Mucosa of rectum (tissue), 2 donors: ENCODE measurements around the gene EGR4.
"Not testable (repeated sequence)": the region's sequence is repeated elsewhere in the genome, so short reads cannot be mapped to it uniquely, and the experiment has no call there.

Experiments used
- H3K27ac ChIP-seq, 2 donors: one replicate each; pipeline ENCODE4 v1.7.0; 2013; ENCODE audit warnings: inconsistent platforms in 2 of 2, low read depth in 2 of 2, low read length in 2 of 2
- H3K27me3 ChIP-seq, 2 donors: one replicate each; pipeline ENCODE4 v1.7.0; 2013; ENCODE audit warnings: low read length in 2 of 2; ENCODE audit not compliant: control insufficient read depth in 2 of 2, insufficient read depth in 2 of 2
- H3K36me3 ChIP-seq, 2 donors: one replicate each; pipeline ENCODE4 v1.7.0; 2013; ENCODE audit warnings: low read length in 2 of 2; ENCODE audit not compliant: control insufficient read depth in 2 of 2, insufficient read depth in 2 of 2
- H3K4me1 ChIP-seq, 2 donors: one replicate each; pipeline ENCODE4 v1.7.0; 2013; ENCODE audit warnings: low read length in 2 of 2, mild to moderate bottlenecking in 1 of 2; ENCODE audit not compliant: control insufficient read depth in 2 of 2, insufficient read depth in 2 of 2
- H3K4me3 ChIP-seq, 2 donors: one replicate each; pipeline ENCODE4 v1.7.0; 2013; ENCODE audit warnings: low read length in 2 of 2
- H3K9ac ChIP-seq, 2 donors: one replicate each; pipeline ENCODE4 v1.7.0; 2013; ENCODE audit warnings: low read length in 2 of 2, low read depth in 1 of 2, mild to moderate bottlenecking in 1 of 2
- H3K9me3 ChIP-seq, 2 donors: one replicate each; pipeline ENCODE4 v1.7.0; 2013; ENCODE audit warnings: low read length in 2 of 2; ENCODE audit not compliant: control insufficient read depth in 2 of 2
- donor health status: healthy.
- donor health status: Normal muscosa, but diverticular disease.

The EGR4 gene

DNA sequence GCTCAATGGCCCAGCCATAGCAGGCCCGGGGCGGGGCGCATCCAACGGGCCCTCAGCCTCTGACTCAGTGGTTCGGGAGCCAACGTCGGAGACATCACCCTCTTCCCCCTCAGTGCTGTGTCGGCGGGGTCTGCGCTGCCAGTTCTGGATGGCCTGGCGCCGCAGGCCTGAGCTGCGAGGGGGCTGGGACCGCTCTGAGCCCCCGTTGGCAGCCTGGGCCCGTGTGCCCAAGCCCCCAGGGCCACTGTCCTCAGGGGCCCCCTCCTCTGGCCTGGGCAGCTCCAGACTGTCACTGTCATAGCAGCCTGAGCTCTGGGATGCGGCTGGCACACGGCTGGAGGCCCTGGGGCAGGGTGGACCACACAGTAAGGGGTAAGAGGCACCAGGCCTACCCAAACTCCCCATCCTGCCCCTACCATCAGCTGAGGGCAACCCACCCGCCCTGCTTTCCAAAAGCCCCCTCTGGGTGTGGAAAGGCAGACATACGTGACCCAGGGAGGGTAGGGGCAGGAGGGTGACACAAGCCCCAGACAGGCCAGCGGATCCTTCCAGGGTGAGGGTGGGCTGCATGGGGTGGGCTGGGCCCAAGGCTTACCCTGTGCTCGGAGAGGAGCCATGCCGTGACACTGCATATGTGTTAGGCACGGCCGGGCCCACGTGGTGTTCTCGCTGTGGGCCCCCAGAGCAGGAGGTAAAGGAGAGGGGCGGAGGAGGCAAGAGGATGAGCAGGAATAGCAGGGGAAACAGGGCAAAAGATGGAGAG lies 27.9 kb downstream of the EGR4 start:
- peaks cover 0 to 2% of the 10 kb centered on the region in 2 donors for H3K27me3 ChIP-seq
- H3K4me3 ChIP-seq = no peak overlapping the region
- H3K27ac ChIP-seq = no peak overlapping the region
- no peaks in the 10 kb centered on the region for H3K36me3 ChIP-seq
- no peak overlapping the region for H3K9ac ChIP-seq
- H3K9me3 ChIP-seq = no peaks in the 10 kb centered on the region
- H3K4me1 ChIP-seq = peaks cover 5 to 8% of the 10 kb centered on the region in 2 donors

DNA sequence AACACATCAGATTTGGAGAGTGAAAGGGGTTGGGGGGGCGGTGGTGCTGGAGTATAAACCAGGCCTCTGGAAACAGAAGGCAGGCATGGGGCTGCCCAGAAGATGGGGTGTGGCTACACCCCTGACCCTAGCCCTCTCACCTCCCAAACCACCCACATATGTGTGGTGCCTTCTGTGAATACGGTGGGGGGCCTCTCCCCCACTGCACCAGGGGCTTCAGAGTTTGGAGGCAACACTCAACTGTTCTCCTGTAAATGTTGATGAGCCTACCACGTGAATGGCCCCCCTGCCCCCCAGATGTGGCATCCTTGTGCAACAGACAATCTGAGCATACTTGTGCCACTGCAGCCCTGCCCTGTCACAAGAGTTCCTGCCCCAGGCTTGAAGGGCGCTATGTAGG lies 28.6 kb downstream of the EGR4 start:
- H3K9ac ChIP-seq = no peak overlapping the region
- H3K4me1 ChIP-seq = peaks cover 5 to 8% of the 10 kb centered on the region in 2 donors
- peaks cover 0 to 2% of the 10 kb centered on the region in 2 donors for H3K27me3 ChIP-seq
- no peaks in the 10 kb centered on the region for H3K36me3 ChIP-seq
- H3K9me3 ChIP-seq = no peaks in the 10 kb centered on the region
- H3K27ac ChIP-seq = no peak overlapping the region
- no peak overlapping the region for H3K4me3 ChIP-seq

DNA sequence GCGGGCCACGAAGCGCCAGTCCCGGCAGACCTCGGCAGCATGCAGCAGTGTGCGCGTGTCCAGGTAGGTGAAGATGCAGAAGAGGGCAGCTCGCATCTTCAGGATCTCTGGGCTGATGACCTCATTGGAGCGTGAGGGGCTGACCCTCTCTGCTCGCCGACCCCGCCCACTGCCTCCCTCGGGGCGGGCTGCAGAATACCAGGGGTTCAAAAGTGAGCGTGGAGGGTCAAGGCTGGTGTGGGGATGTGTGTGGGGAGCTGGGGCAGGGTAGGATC lies 29.1 kb downstream of the EGR4 start:
- no peaks in the 10 kb centered on the region for H3K36me3 ChIP-seq
- H3K4me1 ChIP-seq = peaks cover 5 to 8% of the 10 kb centered on the region in 2 donors
- H3K27ac ChIP-seq = no peak overlapping the region
- H3K4me3 ChIP-seq = no peak overlapping the region
- no peaks in the 10 kb centered on the region for H3K9me3 ChIP-seq
- H3K27me3 ChIP-seq = peaks cover 0 to 2% of the 10 kb centered on the region in 2 donors
- H3K9ac ChIP-seq = no peak overlapping the region

DNA sequence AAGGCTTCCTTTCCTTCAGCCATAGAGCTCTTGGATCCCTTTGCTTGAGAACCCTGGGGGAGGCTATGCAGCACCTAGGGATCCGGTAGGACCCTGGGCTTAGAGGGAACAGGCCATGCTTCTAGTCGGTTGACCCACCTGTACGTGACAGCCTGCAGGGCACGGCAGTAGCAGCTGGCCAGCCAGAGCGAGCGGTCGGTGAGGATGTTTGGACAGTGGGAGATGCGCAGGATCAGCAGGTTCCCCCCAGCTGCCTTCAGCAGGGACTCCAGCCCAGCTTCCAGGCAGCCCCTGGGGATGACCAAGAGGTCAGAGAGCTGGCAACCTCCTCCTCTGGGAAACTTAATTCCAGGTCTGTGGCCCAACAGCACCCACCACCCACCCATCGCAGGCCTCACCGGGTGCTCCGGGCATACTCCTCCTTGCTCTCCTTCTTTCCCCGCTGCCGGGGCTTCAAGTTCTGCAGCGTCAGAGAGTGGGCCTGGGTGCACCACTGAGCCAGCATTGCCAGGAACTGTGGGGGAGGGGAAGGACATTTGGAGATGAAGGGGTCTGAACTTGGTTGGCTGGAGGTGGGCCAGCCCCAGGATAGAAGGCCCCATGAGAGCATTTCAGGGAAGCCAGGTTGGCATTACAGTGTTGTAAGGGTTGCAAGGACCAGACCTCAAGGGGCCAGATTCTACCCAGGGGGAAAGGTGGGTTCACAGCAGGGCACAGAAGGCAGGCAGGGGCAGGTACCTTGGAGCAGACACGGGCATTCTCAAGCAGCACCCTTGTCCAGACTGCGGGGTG lies 29.6 kb downstream of the EGR4 start:
- H3K27me3 ChIP-seq = peaks cover 0 to 2% of the 10 kb centered on the region in 2 donors
- no peak overlapping the region for H3K9ac ChIP-seq
- H3K27ac ChIP-seq = no peak overlapping the region
- H3K4me1 ChIP-seq = peaks cover 5% of the 10 kb centered on the region in 2 donors
- no peaks in the 10 kb centered on the region for H3K36me3 ChIP-seq
- H3K4me3 ChIP-seq = no peak overlapping the region
- no peaks in the 10 kb centered on the region for H3K9me3 ChIP-seq

DNA sequence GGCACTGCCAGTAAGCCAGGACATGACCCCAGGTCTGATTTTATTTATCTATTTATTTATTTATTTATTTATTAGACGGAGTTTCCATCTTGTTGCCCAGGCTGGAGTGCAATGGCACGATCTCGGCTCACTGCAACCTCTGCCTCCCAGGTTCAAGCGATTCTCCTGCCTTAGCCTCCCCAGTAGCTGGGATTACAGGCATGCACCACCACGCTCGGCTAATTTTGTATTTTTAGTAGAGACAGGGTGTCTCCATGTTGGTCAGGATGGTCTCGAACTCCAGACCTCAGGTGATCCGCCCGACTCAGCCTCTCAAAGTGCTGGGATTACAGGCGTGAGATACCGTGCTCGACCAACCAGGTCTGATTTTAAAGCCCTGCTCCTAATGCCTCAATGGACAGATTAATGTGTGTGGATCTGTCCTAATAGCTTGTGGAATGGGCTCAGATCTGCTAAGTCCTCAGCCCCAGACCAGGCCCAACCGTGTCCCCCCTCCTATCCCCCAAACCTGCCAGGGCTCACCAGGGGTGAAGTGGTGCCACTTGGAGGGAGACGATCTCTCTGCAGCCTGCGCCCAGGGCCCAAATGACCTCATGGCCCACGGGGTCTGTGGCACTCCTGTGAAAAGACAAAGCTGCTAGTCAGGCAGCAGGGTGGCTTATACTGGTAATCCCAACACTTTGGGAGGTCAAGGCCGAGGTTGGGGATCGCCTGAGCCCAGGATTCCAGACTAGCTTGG lies 30.5 kb downstream of the EGR4 start:
- H3K27me3 ChIP-seq, H3K9me3 ChIP-seq, H3K9ac ChIP-seq, H3K4me3 ChIP-seq, H3K36me3 ChIP-seq, H3K4me1 ChIP-seq, H3K27ac ChIP-seq: not testable (repeated sequence)

DNA sequence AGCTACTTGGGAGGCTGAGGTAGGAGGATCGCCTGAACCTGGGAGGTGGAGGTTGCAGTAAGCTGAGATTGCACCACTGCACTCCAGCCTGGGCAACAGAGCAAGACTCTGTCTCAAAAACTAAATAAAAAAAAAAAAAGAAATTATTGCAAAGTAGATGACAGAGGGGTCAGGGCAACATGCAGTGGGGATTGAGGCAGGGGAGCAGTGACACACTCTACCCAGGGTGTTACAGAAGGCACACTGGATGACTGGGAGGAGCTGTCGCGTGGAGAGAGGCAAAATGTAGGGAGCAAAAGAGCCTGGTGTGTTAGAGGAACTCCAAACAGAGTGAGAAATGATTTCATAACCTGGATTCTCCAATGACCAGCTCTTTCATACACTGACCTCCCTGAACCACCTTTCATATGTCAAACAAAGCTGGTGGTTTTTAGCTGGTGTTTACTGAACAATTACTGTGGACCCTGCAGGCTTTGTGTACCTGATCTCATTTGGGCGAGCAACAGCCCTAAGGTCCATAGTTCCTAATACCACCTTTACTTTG lies 31.2 kb downstream of the EGR4 start:
- Histone ChIP-seq H3K9ac (no peak overlapping the region), H3K4me1 (no peaks in the 10 kb centered on the region), H3K27me3 (no peaks in the 10 kb centered on the region), H3K9me3 (no peaks in the 10 kb centered on the region), H3K27ac (no peak overlapping the region), H3K36me3 (no peaks in the 10 kb centered on the region), H3K4me3 (no peak overlapping the region)

DNA sequence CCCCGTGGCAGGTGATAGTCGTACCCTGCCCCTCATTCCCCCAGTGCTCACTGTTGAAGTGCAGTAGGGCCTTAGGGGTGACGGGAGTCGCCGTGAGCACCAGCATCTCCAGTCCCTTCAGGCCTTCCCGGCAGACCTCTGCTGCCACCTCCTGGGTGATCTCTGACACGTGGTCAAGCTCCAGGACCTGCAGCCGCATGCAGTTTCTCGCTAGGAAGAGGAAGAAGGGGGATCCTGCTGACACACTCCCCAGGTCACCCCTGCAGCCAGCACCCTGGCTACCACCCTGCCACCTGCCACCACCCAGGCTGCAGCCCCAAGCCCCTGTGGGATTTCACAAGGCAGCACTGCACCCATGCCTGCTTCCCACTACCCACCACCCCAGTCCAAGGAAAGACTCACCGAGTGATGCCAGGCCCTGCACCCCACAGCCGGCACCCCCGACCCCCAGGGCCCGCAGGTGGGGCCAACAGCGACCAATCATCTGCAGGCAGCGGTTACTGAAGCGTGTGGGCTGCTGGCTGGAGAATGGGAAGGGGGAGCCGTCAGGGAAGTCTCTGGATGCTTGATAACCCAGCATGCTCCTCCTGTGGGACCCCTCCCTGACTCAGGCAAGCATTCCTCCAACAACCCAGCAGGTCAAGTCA lies 32.9 kb downstream of the EGR4 start:
- Histone ChIP-seq H3K4me1 (no peaks in the 10 kb centered on the region), H3K9me3 (no peaks in the 10 kb centered on the region), H3K36me3 (no peaks in the 10 kb centered on the region), H3K4me3 (no peak overlapping the region), H3K9ac (no peak overlapping the region), H3K27ac (no peak overlapping the region), H3K27me3 (no peaks in the 10 kb centered on the region)

DNA sequence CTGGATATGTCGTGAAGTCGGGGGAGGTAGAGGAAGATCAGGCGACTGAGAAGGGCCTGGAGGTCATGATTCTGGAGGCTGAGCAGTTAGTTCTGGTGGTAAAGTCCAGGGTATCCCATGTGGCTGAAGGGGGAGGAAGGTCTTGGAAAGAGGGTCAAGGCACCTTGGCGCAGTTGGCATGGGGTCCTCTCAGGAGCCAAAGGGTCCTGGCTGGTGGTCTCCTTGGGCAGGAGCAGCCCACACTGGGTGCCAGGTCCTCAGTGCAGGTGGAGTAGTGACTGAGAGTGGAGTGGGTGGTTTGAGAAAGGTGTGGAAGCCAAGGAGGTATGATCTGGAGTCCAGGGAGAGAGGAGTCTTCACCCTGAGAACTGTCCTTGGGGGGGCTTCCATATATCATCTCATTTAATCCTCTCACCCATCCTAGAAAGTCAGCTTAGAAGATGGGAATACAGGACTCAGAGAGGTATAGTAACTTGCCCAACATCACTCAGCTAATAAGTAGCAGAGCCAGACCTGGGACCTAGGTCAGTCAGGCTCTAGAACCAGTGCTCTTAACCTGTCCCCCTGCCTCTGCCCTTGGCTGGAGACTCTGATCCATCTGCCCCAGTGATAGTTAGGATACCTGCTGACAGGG lies 33.5 kb downstream of the EGR4 start:
- Histone ChIP-seq H3K27ac (no peak overlapping the region), H3K27me3 (no peaks in the 10 kb centered on the region), H3K4me1 (no peaks in the 10 kb centered on the region), H3K36me3 (peaks cover 0 to 3% of the 10 kb centered on the region in 2 donors), H3K9ac (no peak overlapping the region), H3K9me3 (no peaks in the 10 kb centered on the region), H3K4me3 (no peak overlapping the region)

DNA sequence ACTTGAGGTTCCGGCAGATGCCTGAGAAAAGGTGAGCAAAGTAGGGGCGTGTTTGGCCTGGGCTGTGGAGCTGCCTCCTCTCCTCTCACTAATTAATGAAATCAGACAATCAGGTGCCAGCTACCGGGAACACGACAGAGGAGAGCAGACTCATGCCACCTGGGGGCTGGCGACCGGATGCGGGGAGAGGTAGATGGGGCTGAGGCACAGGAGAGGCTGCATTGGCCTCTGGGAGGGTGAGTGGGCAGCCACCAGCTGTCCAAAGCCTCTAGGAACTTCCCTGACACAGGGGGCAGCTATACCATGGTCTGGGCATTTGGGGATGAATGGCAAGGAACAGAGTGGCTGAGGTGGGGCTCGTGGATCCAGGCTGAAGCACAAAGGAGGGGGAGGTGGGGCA lies 34.1 kb downstream of the EGR4 start:
- H3K9ac ChIP-seq = no peak overlapping the region
- H3K27me3 ChIP-seq = no peaks in the 10 kb centered on the region
- H3K4me1 ChIP-seq = no peaks in the 10 kb centered on the region
- peaks cover 0 to 7% of the 10 kb centered on the region in 2 donors for H3K36me3 ChIP-seq
- H3K27ac ChIP-seq = no peak overlapping the region
- H3K9me3 ChIP-seq = no peaks in the 10 kb centered on the region
- H3K4me3 ChIP-seq = no peak overlapping the region
